Renal cortex interstitium (tissue), 11 donors: ENCODE measurements around the gene NUDCD3. TPM values are rescaled to one million over a fixed set of nuclear protein-coding genes. Genes with fewer than 3 reads are reported as not detected.
"Not testable (repeated sequence)": the region's sequence is repeated elsewhere in the genome, so short reads cannot be mapped to it uniquely, and the experiment has no call there.

Source experiments
- DNase-seq, 11 donors: peaks; one replicate each; pipeline ENCODE4 v3.0.0-alpha.2; 2013; ENCODE audit warnings: low read depth in 9 of 11, low spot score in 4 of 11; ENCODE audit errors: extremely low read depth in 1 of 11
- polyA plus RNA-seq, 3 donors: library from polyadenylated mRNA; unstranded; fragments of 120-200 nt; gene quantifications; one replicate each; pipeline ENCODE4 v1.2.1, GENCODE V29; 2013; ENCODE audit not compliant: insufficient read length in 3 of 3

NUDCD3 gene
- polyA plus RNA-seq, 3 donors, result 81.7 to 96.9 (median 84.8) TPM

- DNase-seq, result no peak
These were observed 34.4 kb upstream of the NUDCD3 start for GRCh38 chr7:44524811-44525388.

- no peak for DNase-seq
These were observed 31.9 kb upstream of the NUDCD3 start for GRCh38 chr7:44522315-44522714.

- DNase-seq, result no peak
These were observed 31.1 kb upstream of the NUDCD3 start for GRCh38 chr7:44521347-44522095.

- DNase-seq, result no peak
These were observed 30.1 kb upstream of the NUDCD3 start for GRCh38 chr7:44520574-44520973.

GRCh38 chr7:44519546-44519945 is 29.1 kb upstream of the NUDCD3 start:
- DNase-seq, result no peak

- no peak for DNase-seq
These were observed 28.3 kb upstream of the NUDCD3 start for GRCh38 chr7:44518761-44519160.

GRCh38 chr7:44517175-44517574 is 26.7 kb upstream of the NUDCD3 start:
- DNase-seq, result no peak

- DNase-seq, result no peak
These were observed 25.3 kb upstream of the NUDCD3 start for GRCh38 chr7:44515590-44516268.

- no peak for DNase-seq
These were observed 22.3 kb upstream of the NUDCD3 start for GRCh38 chr7:44512736-44513135.

- DNase-seq, result no peak
These were observed 21.5 kb upstream of the NUDCD3 start for GRCh38 chr7:44511863-44512468.

- no peak for DNase-seq
These were observed 20.8 kb upstream of the NUDCD3 start for GRCh38 chr7:44511236-44511635.

- DNase-seq, result no peak
These were observed 18.0 kb upstream of the NUDCD3 start for GRCh38 chr7:44508328-44509030.

GRCh38 chr7:44506592-44507288 is 16.3 kb upstream of the NUDCD3 start:
- not testable (repeated sequence) for DNase-seq

- DNase-seq, result no peak
These were observed 15.1 kb upstream of the NUDCD3 start for GRCh38 chr7:44505595-44505994.

GRCh38 chr7:44498230-44498954 is 7.9 kb upstream of the NUDCD3 start:
- DNase-seq, result no peak

GRCh38 chr7:44497155-44498027 is 6.9 kb upstream of the NUDCD3 start:
- no peak for DNase-seq

GRCh38 chr7:44496385-44496784 is 5.9 kb upstream of the NUDCD3 start:
- no peak for DNase-seq
